ENCODE results near the gene COL4A2. TPM values are rescaled to one million over a fixed set of nuclear protein-coding genes. Genes with fewer than 3 reads are reported as not detected.

COL4A2 gene
- total RNA-seq, 2 experiments from 2014 or later: not detected

GRCh38 chr13:110466266-110466915 is 159.3 kb downstream of the COL4A2 start:
- CTCF ChIA-PET: no interaction called here
- peaks cover 7% of the 10 kb centered on the region for H3K27me3 Mint-ChIP-seq (ENCODE audit: low read depth)
- DNase-seq (no peak), ATAC-seq (no peak)
- H3K27ac Mint-ChIP-seq: no peak overlapping the region
- no peaks in the 10 kb centered on the region for H3K4me1 Mint-ChIP-seq (ENCODE audit: low read depth)
- POLR2A ChIA-PET: no interaction called here
- H3K36me3 Mint-ChIP-seq (ENCODE audit: low read depth): no peaks in the 10 kb centered on the region
- no peak overlapping the region for H3K4me3 Mint-ChIP-seq
- H3K9me3 Mint-ChIP-seq (ENCODE audit: insufficient read depth): no peaks in the 10 kb centered on the region

DNA sequence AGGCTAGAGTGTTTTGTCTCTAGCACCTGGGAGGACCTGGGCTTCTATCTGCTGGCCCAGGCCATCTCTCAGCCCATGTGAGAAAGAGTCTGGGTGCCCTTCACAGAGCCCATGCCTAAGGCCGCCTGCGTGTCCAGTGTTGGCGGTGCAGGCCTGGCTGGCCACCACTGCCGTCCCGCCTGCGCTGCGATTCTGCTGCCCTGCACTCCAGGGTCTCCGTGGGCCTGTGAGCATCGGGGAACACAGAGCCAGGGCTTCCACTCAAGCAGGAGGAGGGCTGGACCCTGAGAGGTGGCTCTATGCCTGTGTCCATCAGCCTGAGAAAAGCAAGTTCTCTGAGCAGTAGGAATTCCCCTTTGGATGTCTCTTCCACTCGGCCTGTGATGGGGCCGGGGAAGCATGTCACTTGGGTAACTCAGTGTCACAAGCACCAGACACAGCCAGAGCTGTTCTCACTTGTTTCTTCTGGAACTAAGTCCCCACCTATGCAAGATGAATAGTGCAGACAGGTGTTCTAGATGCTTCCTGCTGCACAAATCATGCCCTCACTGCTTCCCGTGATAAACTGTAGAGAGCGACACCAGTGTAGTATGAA is 160.5 kb downstream of the COL4A2 start:
- peaks cover 10% of the 10 kb centered on the region for H3K27me3 Mint-ChIP-seq (ENCODE audit: low read depth)
- H3K36me3 Mint-ChIP-seq (ENCODE audit: low read depth): no peaks in the 10 kb centered on the region
- peaks cover 2% of the 10 kb centered on the region for H3K4me1 Mint-ChIP-seq (ENCODE audit: low read depth)
- H3K9me3 Mint-ChIP-seq (ENCODE audit: insufficient read depth): no peaks in the 10 kb centered on the region
- H3K27ac Mint-ChIP-seq: no peak overlapping the region
- no peak for ATAC-seq
- CTCF ChIA-PET: no interaction called here
- POLR2A ChIA-PET: no interaction called here
- no peak for DNase-seq
- no peak overlapping the region for H3K4me3 Mint-ChIP-seq

DNA sequence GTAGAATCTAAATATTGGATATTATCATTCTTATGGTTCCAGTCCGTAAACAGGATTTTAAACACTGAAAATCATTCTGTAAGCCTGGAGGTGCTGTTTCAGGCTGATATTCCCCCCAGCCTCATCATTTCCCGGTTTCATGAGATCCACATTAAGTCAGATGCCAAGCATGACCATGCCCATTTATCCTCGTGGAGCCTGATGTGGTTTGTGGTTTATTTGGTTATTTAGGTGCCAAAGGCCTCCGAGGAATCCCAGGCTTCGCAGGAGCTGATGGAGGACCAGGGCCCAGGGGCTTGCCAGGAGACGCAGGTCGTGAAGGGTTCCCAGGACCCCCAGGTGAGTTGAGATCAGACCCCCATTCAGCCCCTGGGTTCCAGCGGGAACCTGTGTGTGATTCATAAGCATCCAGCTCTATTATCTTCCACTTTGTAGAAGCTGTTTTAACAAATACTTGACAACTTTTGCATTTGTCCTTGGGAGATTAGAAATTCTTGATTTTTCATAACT is 162.0 kb downstream of the COL4A2 start:
- Mint-ChIP-seq H3K27ac (no peak overlapping the region), H3K27me3 (ENCODE audit: low read depth) (peaks cover 3% of the 10 kb centered on the region), H3K9me3 (ENCODE audit: insufficient read depth) (no peaks in the 10 kb centered on the region), H3K36me3 (ENCODE audit: low read depth) (no peaks in the 10 kb centered on the region), H3K4me3 (no peak overlapping the region), H3K4me1 (ENCODE audit: low read depth) (peaks cover 2% of the 10 kb centered on the region)
- DNase-seq (no peak), ATAC-seq (no peak)
- CTCF ChIA-PET: no interaction called here
- POLR2A ChIA-PET: no interaction called here

GRCh38 chr13:110469597-110469996 is 162.5 kb downstream of the COL4A2 start:
- ChIA-PET CTCF (no interaction called here), POLR2A (no interaction called here)
- ATAC-seq (no peak), DNase-seq (no peak)
- peaks cover 2% of the 10 kb centered on the region for H3K4me1 Mint-ChIP-seq (ENCODE audit: low read depth)
- no peak overlapping the region for H3K4me3 Mint-ChIP-seq
- H3K27ac Mint-ChIP-seq: no peak overlapping the region
- no peaks in the 10 kb centered on the region for H3K36me3 Mint-ChIP-seq (ENCODE audit: low read depth)
- H3K9me3 Mint-ChIP-seq (ENCODE audit: insufficient read depth): no peaks in the 10 kb centered on the region
- peaks cover 3% of the 10 kb centered on the region for H3K27me3 Mint-ChIP-seq (ENCODE audit: low read depth)

- H3K4me1 Mint-ChIP-seq (ENCODE audit: low read depth): peaks cover 2% of the 10 kb centered on the region
- CTCF ChIA-PET: no interaction called here
- DNase-seq (no peak), ATAC-seq (no peak)
- no peaks in the 10 kb centered on the region for H3K36me3 Mint-ChIP-seq (ENCODE audit: low read depth)
- POLR2A ChIA-PET: no interaction called here
- H3K4me3 Mint-ChIP-seq: no peak overlapping the region
- no peaks in the 10 kb centered on the region for H3K9me3 Mint-ChIP-seq (ENCODE audit: insufficient read depth)
- H3K27me3 Mint-ChIP-seq (ENCODE audit: low read depth): peaks cover 3% of the 10 kb centered on the region
- no peak overlapping the region for H3K27ac Mint-ChIP-seq
Measured at GRCh38 chr13:110470272-110471009, 163.4 kb downstream of the COL4A2 start.

GRCh38 chr13:110471156-110471832 is 164.2 kb downstream of the COL4A2 start:
- DNase-seq (no peak), ATAC-seq (no peak)
- Mint-ChIP-seq H3K27me3 (ENCODE audit: low read depth) (peaks cover 3% of the 10 kb centered on the region), H3K9me3 (ENCODE audit: insufficient read depth) (no peaks in the 10 kb centered on the region), H3K27ac (no peak overlapping the region), H3K36me3 (ENCODE audit: low read depth) (no peaks in the 10 kb centered on the region), H3K4me1 (ENCODE audit: low read depth) (peaks cover 2% of the 10 kb centered on the region), H3K4me3 (no peak overlapping the region)
- CTCF ChIA-PET: no interaction called here
- POLR2A ChIA-PET: no interaction called here

DNA sequence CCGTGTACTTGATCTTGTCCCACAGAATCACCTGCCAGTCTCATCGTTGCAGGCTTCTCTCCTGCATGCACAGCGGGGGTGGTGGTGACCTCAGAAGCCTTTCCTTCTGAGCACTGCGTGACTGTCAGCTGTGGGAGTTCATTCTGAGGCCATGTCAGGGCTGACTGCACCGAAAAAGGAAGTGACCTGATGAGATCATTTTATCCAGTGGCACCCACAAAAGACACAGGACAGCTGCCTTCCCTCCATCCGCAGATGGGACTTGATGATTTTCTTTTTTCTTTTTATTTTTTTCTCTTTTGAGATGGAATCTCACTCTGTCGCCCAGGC is 164.7 kb downstream of the COL4A2 start:
- H3K27me3 Mint-ChIP-seq (ENCODE audit: low read depth): peaks cover 3% of the 10 kb centered on the region
- POLR2A ChIA-PET: no interaction called here
- H3K27ac Mint-ChIP-seq: no peak overlapping the region
- no peak for ATAC-seq
- CTCF ChIA-PET: no interaction called here
- DNase-seq: no peak
- peaks cover 2% of the 10 kb centered on the region for H3K4me1 Mint-ChIP-seq (ENCODE audit: low read depth)
- no peaks in the 10 kb centered on the region for H3K9me3 Mint-ChIP-seq (ENCODE audit: insufficient read depth)
- H3K36me3 Mint-ChIP-seq (ENCODE audit: low read depth): no peaks in the 10 kb centered on the region
- no peak overlapping the region for H3K4me3 Mint-ChIP-seq

- no peak for ATAC-seq
- no peak overlapping the region for H3K4me3 Mint-ChIP-seq
- CTCF ChIA-PET: no interaction called here
- no peak overlapping the region for H3K27ac Mint-ChIP-seq
- no peaks in the 10 kb centered on the region for H3K36me3 Mint-ChIP-seq (ENCODE audit: low read depth)
- peaks cover 3% of the 10 kb centered on the region for H3K27me3 Mint-ChIP-seq (ENCODE audit: low read depth)
- POLR2A ChIA-PET: no interaction called here
- H3K9me3 Mint-ChIP-seq (ENCODE audit: insufficient read depth): no peaks in the 10 kb centered on the region
- H3K4me1 Mint-ChIP-seq (ENCODE audit: low read depth): peaks cover 2% of the 10 kb centered on the region
- DNase-seq: no peak
Measured at GRCh38 chr13:110472904-110473563, 165.9 kb downstream of the COL4A2 start.

DNA sequence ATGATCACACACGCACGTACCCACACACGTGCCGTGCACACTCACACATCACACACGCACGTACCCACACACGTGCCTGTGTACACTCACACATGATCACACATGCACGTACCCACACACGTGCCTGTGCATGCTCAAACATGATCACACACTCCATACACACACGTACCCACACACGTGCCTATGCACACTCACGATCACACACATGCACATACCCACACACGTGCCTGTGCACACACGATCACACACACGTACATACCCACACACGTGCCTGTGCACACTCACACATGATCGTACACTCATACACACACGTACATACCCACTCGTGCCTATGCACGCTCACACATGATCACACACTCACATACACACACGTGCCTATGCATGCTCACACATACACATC is 167.6 kb downstream of the COL4A2 start:
- no peaks in the 10 kb centered on the region for H3K9me3 Mint-ChIP-seq (ENCODE audit: insufficient read depth)
- H3K4me1 Mint-ChIP-seq (ENCODE audit: low read depth): peaks cover 2% of the 10 kb centered on the region
- no peaks in the 10 kb centered on the region for H3K36me3 Mint-ChIP-seq (ENCODE audit: low read depth)
- H3K27ac Mint-ChIP-seq: no peak overlapping the region
- no peak overlapping the region for H3K4me3 Mint-ChIP-seq
- DNase-seq (no peak), ATAC-seq (no peak)
- peaks cover 3% of the 10 kb centered on the region for H3K27me3 Mint-ChIP-seq (ENCODE audit: low read depth)
- CTCF ChIA-PET: no interaction called here
- POLR2A ChIA-PET: no interaction called here

DNA sequence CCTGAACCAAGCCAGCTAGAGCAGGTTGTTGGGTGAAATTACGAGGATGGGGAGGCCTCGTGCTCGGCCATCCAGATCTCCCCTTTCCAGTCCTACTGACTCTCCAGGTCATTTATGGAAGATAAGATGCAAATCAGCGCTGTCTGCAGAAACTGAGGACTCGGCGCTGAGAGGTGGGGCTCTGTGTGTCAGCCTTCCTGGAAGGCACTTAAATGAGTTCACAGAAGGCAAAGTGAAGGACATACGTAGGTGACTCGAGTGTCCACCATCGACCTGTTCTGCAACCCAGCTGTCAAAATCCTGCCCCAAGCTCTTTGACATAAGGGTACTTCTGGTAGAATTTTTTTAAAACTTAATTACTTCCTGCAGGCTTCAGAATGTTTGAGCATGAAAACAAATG is 168.0 kb downstream of the COL4A2 start:
- no peaks in the 10 kb centered on the region for H3K36me3 Mint-ChIP-seq (ENCODE audit: low read depth)
- H3K27me3 Mint-ChIP-seq (ENCODE audit: low read depth): peaks cover 3% of the 10 kb centered on the region
- CTCF ChIA-PET: no interaction called here
- peaks cover 2% of the 10 kb centered on the region for H3K4me1 Mint-ChIP-seq (ENCODE audit: low read depth)
- POLR2A ChIA-PET: no interaction called here
- DNase-seq: no peak
- ATAC-seq: no peak
- no peak overlapping the region for H3K27ac Mint-ChIP-seq
- H3K9me3 Mint-ChIP-seq (ENCODE audit: insufficient read depth): no peaks in the 10 kb centered on the region
- no peak overlapping the region for H3K4me3 Mint-ChIP-seq

GRCh38 chr13:110475550-110476219 is 168.6 kb downstream of the COL4A2 start:
- CTCF ChIA-PET: no interaction called here
- Mint-ChIP-seq H3K36me3 (ENCODE audit: low read depth) (no peaks in the 10 kb centered on the region), H3K27me3 (ENCODE audit: low read depth) (peaks cover 3% of the 10 kb centered on the region), H3K27ac (no peak overlapping the region), H3K4me1 (ENCODE audit: low read depth) (peaks cover 2% of the 10 kb centered on the region), H3K9me3 (ENCODE audit: insufficient read depth) (no peaks in the 10 kb centered on the region), H3K4me3 (no peak overlapping the region)
- POLR2A ChIA-PET: no interaction called here
- ATAC-seq (no peak), DNase-seq (no peak)

Data from activated CD8-positive, alpha-beta T cell treated with anti-CD3 and anti-CD28 coated beads, Interleukin-2, amount 10 ng/mL, durations not matched to agents 7 days and 5 days (primary cell).